H1 (cell line): Measurements from ENCODE around the gene CLVS2. TPM values are rescaled to one million over a fixed set of nuclear protein-coding genes. Genes with fewer than 3 reads are reported as not detected.

Source experiments
- CTCF ChIA-PET: fragments of 300-600 bp; sonication (Branson Sonifier 250); formaldehyde crosslinking; loops from one replicate; lab custom pipeline; 2021; ENCODE audit not compliant: partially characterized antibody; lab: Charles Lee
- POLR2A ChIA-PET: fragments of 300-600 bp; sonication (Branson Sonifier 250); formaldehyde crosslinking; loops from one replicate; lab custom pipeline; 2021; ENCODE audit warnings: inconsistent platforms; ENCODE audit not compliant: partially characterized antibody; lab: Charles Lee
- DNase-seq, 2 experiments: peaks; one replicate each; pipeline versions ENCODE4 v3.0.0 to v3.0.0-alpha.2; 2010 to 2022; ENCODE audit warnings: low spot score in 2 of 2, low read depth in 1 of 2, mixed read lengths in 1 of 2
- FAIRE-seq: peaks from 2 replicates; lab custom pipeline; 2011; peaks lifted over from hg19 to GRCh38; lab: Jason Lieb, UNC
- H2AFZ ChIP-seq: 2 replicates; pipeline ENCODE4 v1.8.1; 2012; ENCODE audit warnings: low read length, inconsistent platforms
- H2AK5ac ChIP-seq: 2 replicates; pipeline ENCODE4 v1.6.1; 2013; ENCODE audit warnings: low read depth, low read length
- H2BK120ac ChIP-seq: replicated peaks from 2 replicates; pipeline ENCODE3; 2013; ENCODE audit warnings: low read depth, low read length, inconsistent platforms
- H2BK12ac ChIP-seq: 2 replicates; pipeline ENCODE4 v1.6.1; 2013; ENCODE audit warnings: low read depth, low read length
- H2BK15ac ChIP-seq: 2 replicates; pipeline ENCODE4 v1.6.1; 2013; ENCODE audit warnings: low read length
- H2BK20ac ChIP-seq: 2 replicates; pipeline ENCODE4 v1.6.1; 2013; ENCODE audit warnings: low read length
- H2BK5ac ChIP-seq: 2 replicates; pipeline ENCODE4 v1.6.1; 2013; ENCODE audit warnings: low read depth, low read length
- H3K14ac ChIP-seq: 2 replicates; pipeline ENCODE4 v1.6.1; 2013; ENCODE audit warnings: inconsistent platforms; ENCODE audit not compliant: insufficient read length
- H3K18ac ChIP-seq: 2 replicates; pipeline ENCODE4 v1.6.1; 2013; ENCODE audit warnings: low read length; ENCODE audit errors: extremely low read depth
- H3K23ac ChIP-seq: 2 replicates; pipeline ENCODE4 v1.6.1; 2013; ENCODE audit warnings: inconsistent platforms; ENCODE audit not compliant: insufficient read length
- H3K23me2 ChIP-seq: 2 replicates; pipeline ENCODE4 v1.6.1; 2013; ENCODE audit warnings: low read depth, low read length
- H3K27ac ChIP-seq: 2 replicates; pipeline ENCODE4 v1.6.1; 2011; ENCODE audit warnings: low read depth, low read length, inconsistent platforms
- H3K27me3 ChIP-seq, 4 experiments: replicated peaks in 1 of 4; 1 replicate in 1 of 4; 2 replicates in 3 of 4; pipeline versions ENCODE4 v1.6.1 to v1.8.1; 2011 to 2013; ENCODE audit warnings: low read length in 3 of 4, mild to moderate bottlenecking in 3 of 4, inconsistent platforms in 2 of 4, mixed read lengths in 2 of 4, moderate library complexity in 1 of 4; ENCODE audit not compliant: control insufficient read depth in 3 of 4, insufficient read depth in 3 of 4; ENCODE audit errors: extremely low read depth in 1 of 4
- H3K36me3 ChIP-seq, 4 experiments: 2 replicates each; pipeline versions ENCODE4 v1.6.1 to v1.8.1; 2011 to 2013; ENCODE audit warnings: mild to moderate bottlenecking in 4 of 4, low read length in 3 of 4, moderate library complexity in 2 of 4, control low read depth in 1 of 4, inconsistent platforms in 1 of 4; ENCODE audit not compliant: insufficient read depth in 4 of 4, control insufficient read depth in 2 of 4
- H3K4ac ChIP-seq: replicated peaks from 2 replicates; pipeline ENCODE3; 2013; ENCODE audit warnings: low read length, low read depth, mixed read lengths, inconsistent platforms; ENCODE audit not compliant: insufficient read length
- H3K4me1 ChIP-seq, 4 experiments: replicated peaks in 1 of 4; 1 replicate in 1 of 4; 2 replicates in 3 of 4; pipeline versions ENCODE4 v1.6.1 to v1.8.1; 2011 to 2013; ENCODE audit warnings: low read length in 3 of 4, inconsistent platforms in 2 of 4, mixed read lengths in 1 of 4; ENCODE audit not compliant: insufficient read depth in 4 of 4, control insufficient read depth in 3 of 4
- H3K4me2 ChIP-seq, 2 experiments: 2 replicates each; pipeline versions ENCODE4 v1.6.1 to v1.8.1; 2011 to 2013; ENCODE audit warnings: low read depth in 2 of 2, low read length in 2 of 2, control low read depth in 1 of 2, inconsistent platforms in 1 of 2, mild to moderate bottlenecking in 1 of 2; ENCODE audit not compliant: insufficient read depth in 1 of 2
- H3K4me3 ChIP-seq, 4 experiments: fragments of 200-600, 300-600 bp in 1 of 4; sonication (generic), shearing (Covaris generic), sonication (Bioruptor Twin) in 1 of 4; 2 replicates each; pipeline versions ENCODE4 v1.5.1 to v1.8.1; 2011 to 2016; ENCODE audit warnings: low read length in 4 of 4, low read depth in 3 of 4, control low read depth in 2 of 4, inconsistent platforms in 2 of 4, mild to moderate bottlenecking in 2 of 4, mixed read lengths in 1 of 4, moderate library complexity in 1 of 4; ENCODE audit not compliant: insufficient read depth in 2 of 4; ENCODE audit errors: extremely low read depth in 1 of 4
- H3K56ac ChIP-seq: replicated peaks from 2 replicates; pipeline ENCODE3; 2013; ENCODE audit warnings: low read depth, mild to moderate bottlenecking, mixed read lengths, low read length, inconsistent platforms; ENCODE audit not compliant: insufficient read length
- H3K79me1 ChIP-seq: 2 replicates; pipeline ENCODE4 v1.6.1; 2013; ENCODE audit warnings: low read depth, low read length, control low read depth
- H3K79me2 ChIP-seq, 2 experiments: 2 replicates each; pipeline versions ENCODE4 v1.6.1 to v1.8.1; 2012 to 2013; ENCODE audit warnings: low read length in 2 of 2, mild to moderate bottlenecking in 2 of 2, inconsistent platforms in 1 of 2; ENCODE audit not compliant: insufficient read depth in 2 of 2, control insufficient read depth in 1 of 2
- H3K9ac ChIP-seq, 4 experiments: replicated peaks in 1 of 4; 1 replicate in 1 of 4; 2 replicates in 3 of 4; pipeline versions ENCODE4 v1.6.1 to v1.8.1; 2011 to 2013; ENCODE audit warnings: low read depth in 3 of 4, low read length in 3 of 4, control low read depth in 2 of 4, mild to moderate bottlenecking in 2 of 4, moderate library complexity in 2 of 4, inconsistent platforms in 1 of 4; ENCODE audit errors: extremely low read depth in 1 of 4
- H3K9me3 ChIP-seq, 2 experiments: 2 replicates each; pipeline versions ENCODE4 v1.6.1 to v1.8.1; 2012 to 2013; ENCODE audit warnings: mild to moderate bottlenecking in 2 of 2, moderate library complexity in 2 of 2, control low read depth in 1 of 2, inconsistent platforms in 1 of 2, low read depth in 1 of 2, low read length in 1 of 2, mixed read lengths in 1 of 2; ENCODE audit not compliant: insufficient read depth in 2 of 2
- H4K20me1 ChIP-seq, 2 experiments: replicated peaks in 1 of 2; 2 replicates each; pipeline versions ENCODE3 to v1.8.1; 2011 to 2013; ENCODE audit warnings: inconsistent platforms in 2 of 2, low read length in 2 of 2, mild to moderate bottlenecking in 1 of 2; ENCODE audit not compliant: insufficient read depth in 2 of 2, control insufficient read depth in 1 of 2
- H4K5ac ChIP-seq: 2 replicates; pipeline ENCODE4 v1.6.1; 2013; ENCODE audit warnings: low read length, low read depth, mixed read lengths, inconsistent platforms; ENCODE audit not compliant: insufficient read length
- H4K8ac ChIP-seq: 2 replicates; pipeline ENCODE4 v1.8.0; 2013; ENCODE audit warnings: mild to moderate bottlenecking, moderate library complexity, low read length, inconsistent platforms; ENCODE audit not compliant: insufficient read depth; ENCODE audit errors: extremely low read depth
- H4K91ac ChIP-seq: replicated peaks from 2 replicates; pipeline ENCODE3; 2013; ENCODE audit warnings: low read length, mixed read lengths, inconsistent platforms; ENCODE audit not compliant: insufficient read length
- HDAC6 ChIP-seq: IDR thresholded peaks from one replicate; pipeline ENCODE4 v1.7.1; 2012; ENCODE audit warnings: low read depth, mild to moderate bottlenecking, inconsistent platforms, low read length, moderate library complexity
- JUN ChIP-seq: IDR thresholded peaks from 2 replicates; pipeline ENCODE4 v1.6.1; 2011; ENCODE audit warnings: low read depth, mild to moderate bottlenecking, improper control_type of control experiment, low read length
- SIX5 ChIP-seq: IDR thresholded peaks from 2 replicates; pipeline ENCODE4 v1.6.1; 2011; ENCODE audit warnings: mild to moderate bottlenecking, low read depth, low read length
- WGBS, 2 experiments: shearing (Covaris generic) in 1 of 2; methylation state at CpG; one replicate each; pipeline versions ENCODE4 v1.1.6 to v1.1.7; 2013 to 2015; ENCODE audit warnings: low lambda C conversion rate in 2 of 2, mixed read lengths in 2 of 2, inconsistent platforms in 1 of 2, low coverage in 1 of 2, missing lambda C conversion rate in 1 of 2; ENCODE audit not compliant: insufficient replicate concordance in 2 of 2, insufficient coverage in 1 of 2, insufficient read length in 1 of 2; ENCODE audit errors: extremely low coverage in 1 of 2, missing lambda C conversion rate in 1 of 2; 5-methylcytosine and 5-hydroxymethylcytosine counted together
- polyA plus RNA-seq, 7 experiments: library from polyadenylated mRNA; depleted of rRNA in 3 of 7; stranded (reverse) in 5 of 7; unstranded in 2 of 7; fragments of >200 nt in 5 of 7; fragments of 200-250 nt in 2 of 7; gene quantifications; 1 replicate in 5 of 7; 2 replicates in 1 of 7; 4 replicates in 1 of 7; pipeline versions ENCODE4 v1.2.1 to v1.2.3, GENCODE V29; 2011 to 2013; ENCODE audit warnings: missing spikeins in 2 of 7, mixed read lengths in 2 of 7
- total RNA-seq: library from RNA; stranded (reverse); fragmentation: NEBNext Ultra II Directional; extraction: Animal tissue kit (Norgen Biotek cat#: 25700); gene quantifications from 2 replicates; pipeline ENCODE4 v1.2.1, GENCODE V29; 2021

The CLVS2 gene
- total and polyA plus RNA-seq, 2 of the 8 experiments (the other 6 are each of a cell fraction or from before 2014, with no cell fraction given): 0.30 to 0.73 TPM

DNA sequence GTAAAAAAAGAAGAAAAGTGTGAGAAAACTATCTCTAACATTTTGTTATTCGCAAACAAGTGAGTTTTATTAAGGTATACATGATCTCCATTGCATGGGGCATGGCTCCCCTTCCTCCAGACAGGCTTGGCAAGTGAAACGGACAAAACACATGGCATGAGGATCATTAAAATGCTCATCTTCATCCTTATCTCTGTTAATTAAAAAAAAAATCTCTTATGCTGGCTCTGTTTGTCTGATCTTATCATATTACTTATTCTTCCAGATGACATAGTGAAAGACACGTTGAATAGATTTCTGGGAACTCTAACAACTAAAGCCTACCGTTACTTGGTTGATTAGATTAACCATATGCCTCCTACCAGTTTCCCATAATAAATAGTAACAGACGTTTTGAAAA, 89.4 kb downstream of the CLVS2 start:
- POLR2A ChIA-PET: no interaction called here
- H3K4me1 ChIP-seq: no peaks in the 10 kb centered on the region
- no peaks in the 10 kb centered on the region for H3K36me3 ChIP-seq
- H2BK5ac ChIP-seq: no peak overlapping the region
- no peak overlapping the region for H4K91ac ChIP-seq
- H2BK15ac ChIP-seq: no peak overlapping the region
- H3K27ac ChIP-seq: no peak overlapping the region
- H3K79me2 ChIP-seq: no peaks in the 10 kb centered on the region
- WGBS, 2 experiments: 87 to 100% methylated on average over 1 to 5 of the region's 5 CpGs
- H3K9ac ChIP-seq: no peak overlapping the region
- H3K56ac ChIP-seq: no peak overlapping the region
- FAIRE-seq: no peak
- H3K4me2 ChIP-seq: no peak overlapping the region
- H3K23ac ChIP-seq: no peak overlapping the region
- DNase-seq: no peak
- H3K4me3 ChIP-seq: no peak overlapping the region
- no peak overlapping the region for H2AFZ ChIP-seq
- H3K23me2 ChIP-seq: no peaks in the 10 kb centered on the region
- TF ChIP-seq SIX5 (no peak), HDAC6 (no peak), JUN (no peak)
- TF ChIP-seq, all 59 proteins: peak for 0
- Histone ChIP-seq H3K18ac (no peak overlapping the region), H3K14ac (no peak overlapping the region), H2AK5ac (no peak overlapping the region), H2BK12ac (no peak overlapping the region), H3K79me1 (no peaks in the 10 kb centered on the region), H4K20me1 (no peaks in the 10 kb centered on the region), H3K4ac (no peak overlapping the region), H4K8ac (no peak overlapping the region), H3K9me3 (no peaks in the 10 kb centered on the region), H2BK120ac (no peak overlapping the region), H2BK20ac (no peak overlapping the region), H4K5ac (no peak overlapping the region), H3K27me3 (no peaks in the 10 kb centered on the region)
- CTCF ChIA-PET: no interaction called here
